Keratinocyte (primary cell): ENCODE results near the gene LPCAT4. TPM values are rescaled to one million over a fixed set of nuclear protein-coding genes. Genes with fewer than 3 reads are reported as not detected.

ENCODE experiments used
- DNase-seq: peaks from one replicate; pipeline ENCODE4 v3.0.0-alpha.2; 2011; ENCODE audit warnings: low read depth, missing footprints, low spot score
- FAIRE-seq: peaks from 2 replicates; lab custom pipeline; 2011; peaks lifted over from hg19 to GRCh38; lab: Jason Lieb, UNC
- H2AFZ ChIP-seq: 2 replicates; pipeline ENCODE4 v1.6.0; 2012; ENCODE audit warnings: low read length, control low read depth, inconsistent platforms; ENCODE audit not compliant: control insufficient read depth
- H3K27ac ChIP-seq: 2 replicates; pipeline ENCODE4 v1.5.1; 2011; ENCODE audit warnings: low read length; ENCODE audit not compliant: control insufficient read depth, insufficient read depth
- H3K27me3 ChIP-seq: 3 replicates; pipeline ENCODE4 v1.6.0; 2011; ENCODE audit warnings: low read length; ENCODE audit not compliant: control insufficient read depth, insufficient read depth; ENCODE audit errors: extremely low read depth
- H3K36me3 ChIP-seq, 2 experiments: 2 replicates in 1 of 2; 3 replicates in 1 of 2; pipeline ENCODE4 v1.5.1; 2011; ENCODE audit warnings: low read length in 2 of 2, mild to moderate bottlenecking in 1 of 2; ENCODE audit not compliant: control insufficient read depth in 2 of 2, insufficient read depth in 2 of 2; ENCODE audit errors: extremely low read depth in 1 of 2
- H3K4me1 ChIP-seq: 3 replicates; pipeline ENCODE4 v1.5.1; 2011; ENCODE audit warnings: low read length; ENCODE audit not compliant: control insufficient read depth, insufficient read depth; ENCODE audit errors: extremely low read depth
- H3K4me2 ChIP-seq: 3 replicates; pipeline ENCODE4 v1.6.0; 2011; ENCODE audit warnings: low read depth, low read length; ENCODE audit not compliant: control insufficient read depth, insufficient read depth; ENCODE audit errors: extremely low read depth
- H3K4me3 ChIP-seq, 3 experiments: fragments of 200-600 bp in 1 of 3; sonication (generic) in 1 of 3; 2 replicates in 2 of 3; 3 replicates in 1 of 3; pipeline ENCODE4 v1.5.1; 2011 to 2016; ENCODE audit warnings: low read length in 3 of 3, mild to moderate bottlenecking in 3 of 3, control low read depth in 2 of 3, inconsistent platforms in 1 of 3, low read depth in 1 of 3, mixed read lengths in 1 of 3, mixed run types in 1 of 3, moderate library complexity in 1 of 3; ENCODE audit not compliant: control insufficient read depth in 2 of 3, insufficient read depth in 2 of 3; ENCODE audit errors: extremely low read depth in 1 of 3
- H3K79me2 ChIP-seq: 2 replicates; pipeline ENCODE4 v1.6.0; 2012; ENCODE audit warnings: low read length; ENCODE audit not compliant: control insufficient read depth, insufficient read depth
- H3K9ac ChIP-seq: 3 replicates; pipeline ENCODE4 v1.6.0; 2011; ENCODE audit warnings: low read length; ENCODE audit not compliant: control insufficient read depth, insufficient read depth; ENCODE audit errors: extremely low read depth
- H3K9me1 ChIP-seq: 3 replicates; pipeline ENCODE4 v1.6.0; 2011; ENCODE audit warnings: low read length; ENCODE audit not compliant: control insufficient read depth, insufficient read depth; ENCODE audit errors: extremely low read depth
- H3K9me3 ChIP-seq: 2 replicates; pipeline ENCODE4 v1.5.1; 2012; ENCODE audit warnings: low read depth, low read length; ENCODE audit not compliant: control insufficient read depth
- H4K20me1 ChIP-seq: 3 replicates; pipeline ENCODE4 v1.6.0; 2011; ENCODE audit warnings: low read length; ENCODE audit not compliant: control insufficient read depth, insufficient read depth; ENCODE audit errors: extremely low read depth
- EZH2 ChIP-seq: IDR thresholded peaks from one replicate; pipeline ENCODE4 v1.6.1; 2012; ENCODE audit warnings: inconsistent platforms, mild to moderate bottlenecking, low read length, moderate library complexity
- dilution Hi-C: fragments of 300-500 bp; cut with MboI; formaldehyde crosslinking; loops from one replicate; pipeline ENCODE4 v1.7.0; 2020; ENCODE audit warnings: low sequenced_read_pairs; ENCODE audit not compliant: extremely low pct_ligation_motif_present
- polyA plus RNA-seq, 5 experiments: library from polyadenylated mRNA; depleted of rRNA in 3 of 5; stranded (reverse) in 3 of 5; stranded (forward) in 1 of 5; unstranded in 1 of 5; fragments of >200 nt; gene quantifications; 1 replicate in 1 of 5; 2 replicates in 3 of 5; 3 replicates in 1 of 5; pipeline versions ENCODE4 v1.2.1 to v1.2.3, GENCODE V29; 2011 to 2012; ENCODE audit warnings: missing spikeins in 2 of 5, low read depth in 1 of 5, low replicate concordance in 1 of 5
- TF ChIP-seq, protein P1 (sequence below), 3 experiments: IDR thresholded peaks in 1 of 3; conservative IDR thresholded peaks in 1 of 3; optimal IDR thresholded peaks in 1 of 3; 2 replicates in 2 of 3; 3 replicates in 1 of 3; pipeline versions ENCODE3 to v1.5.1; 2011; ENCODE audit warnings: low read length in 3 of 3, mild to moderate bottlenecking in 3 of 3, moderate library complexity in 2 of 3, control low read depth in 1 of 3, inconsistent platforms in 1 of 3; ENCODE audit not compliant: insufficient read depth in 2 of 3; ENCODE audit errors: extremely low read depth in 1 of 3

LPCAT4 gene
- polyA plus RNA-seq, 1 donor (not counting 4 experiments of a cell fraction or from before 2014, with no cell fraction given), result 43.3 TPM

DNA sequence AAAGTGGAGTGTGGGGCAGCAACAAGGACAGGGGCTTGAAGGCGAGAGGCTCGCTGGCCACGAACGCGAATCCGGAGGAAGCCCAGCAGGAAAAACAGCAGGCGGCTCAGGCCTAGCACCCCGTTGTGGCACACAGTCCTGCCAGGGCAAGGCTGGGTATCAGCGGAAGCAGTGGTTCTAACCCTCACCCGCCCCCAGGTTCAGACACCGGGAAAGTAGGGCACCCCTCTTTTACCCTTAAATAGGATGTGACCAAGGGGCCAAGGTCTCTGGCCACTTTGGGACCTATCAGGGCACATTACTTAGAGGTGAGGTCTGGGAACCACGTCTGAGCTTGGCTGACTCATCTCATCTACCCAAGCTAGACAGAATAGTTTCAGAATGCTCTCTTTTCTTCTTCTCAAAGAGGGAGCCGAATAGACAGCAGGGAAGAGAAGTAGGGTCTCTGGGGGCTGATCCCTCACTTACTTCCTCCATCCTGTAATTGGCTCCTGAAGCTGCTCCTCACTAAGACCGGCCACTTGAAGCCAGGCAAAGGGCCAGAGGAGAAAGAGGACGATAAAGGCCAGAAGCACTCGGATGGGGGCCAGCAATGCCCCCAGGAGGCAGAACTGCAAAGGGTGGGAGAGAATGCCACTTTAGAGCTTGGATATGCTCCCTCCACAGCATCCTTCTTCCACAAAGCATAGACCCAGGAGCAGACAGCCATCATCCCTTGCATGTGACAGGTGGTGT lies 1.7 kb downstream of the LPCAT4 start:
- Histone ChIP-seq H3K9me3 (no peaks in the 10 kb centered on the region), H2AFZ (no peak overlapping the region), H3K36me3 (peaks cover 12 to 38% of the 10 kb centered on the region in 2 experiments), H3K27ac (no peak overlapping the region), H3K79me2 (peaks cover 24% of the 10 kb centered on the region), H3K9ac (no peak overlapping the region), H4K20me1 (peaks cover 3% of the 10 kb centered on the region), H3K4me2 (peak overlapping the region; percentile 66), H3K9me1 (peaks cover 6% of the 10 kb centered on the region), H3K4me3 (peak overlapping the region in 2 of 3 experiments; percentile 80 to 90), H3K4me1 (peaks cover 24% of the 10 kb centered on the region), H3K27me3 (no peaks in the 10 kb centered on the region)
- TF ChIP-seq EZH2, result no peak
- TF ChIP-seq, protein P1, sequence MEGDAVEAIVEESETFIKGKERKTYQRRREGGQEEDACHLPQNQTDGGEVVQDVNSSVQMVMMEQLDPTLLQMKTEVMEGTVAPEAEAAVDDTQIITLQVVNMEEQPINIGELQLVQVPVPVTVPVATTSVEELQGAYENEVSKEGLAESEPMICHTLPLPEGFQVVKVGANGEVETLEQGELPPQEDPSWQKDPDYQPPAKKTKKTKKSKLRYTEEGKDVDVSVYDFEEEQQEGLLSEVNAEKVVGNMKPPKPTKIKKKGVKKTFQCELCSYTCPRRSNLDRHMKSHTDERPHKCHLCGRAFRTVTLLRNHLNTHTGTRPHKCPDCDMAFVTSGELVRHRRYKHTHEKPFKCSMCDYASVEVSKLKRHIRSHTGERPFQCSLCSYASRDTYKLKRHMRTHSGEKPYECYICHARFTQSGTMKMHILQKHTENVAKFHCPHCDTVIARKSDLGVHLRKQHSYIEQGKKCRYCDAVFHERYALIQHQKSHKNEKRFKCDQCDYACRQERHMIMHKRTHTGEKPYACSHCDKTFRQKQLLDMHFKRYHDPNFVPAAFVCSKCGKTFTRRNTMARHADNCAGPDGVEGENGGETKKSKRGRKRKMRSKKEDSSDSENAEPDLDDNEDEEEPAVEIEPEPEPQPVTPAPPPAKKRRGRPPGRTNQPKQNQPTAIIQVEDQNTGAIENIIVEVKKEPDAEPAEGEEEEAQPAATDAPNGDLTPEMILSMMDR (optimal IDR thresholded peaks at IDR 0.05 in 1 of 3, IDR thresholded peaks at IDR 0.05 in 1 of 3, conservative IDR thresholded peaks at IDR 0.05 in 1 of 3; ENCODE audit: extremely low read depth in 1 of 3, insufficient read depth in 2 of 3, low read length in 3 of 3), result no peak
- DNase-seq (no peak), FAIRE-seq (no peak)
- dilution Hi-C loops, result no loop called here

DNA sequence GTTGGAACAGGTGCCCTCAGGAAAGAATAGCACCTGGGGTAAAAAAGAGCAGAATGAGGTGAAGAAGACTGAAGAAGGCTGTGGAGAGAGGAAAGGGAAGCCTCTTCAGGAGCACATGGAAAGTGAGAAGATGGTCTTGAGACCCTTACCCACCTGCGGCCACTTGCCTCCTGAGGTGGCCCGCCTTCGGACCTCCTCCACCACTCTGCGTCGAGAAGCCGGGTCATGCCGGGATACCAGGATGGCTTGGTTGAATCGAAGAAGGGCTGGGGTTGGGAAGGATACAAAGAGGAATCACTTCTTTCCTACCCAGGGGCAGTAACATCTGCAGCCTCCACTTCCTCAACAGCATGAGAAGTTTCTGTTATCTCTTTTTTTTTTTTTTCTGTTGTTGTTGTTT lies 3.0 kb downstream of the LPCAT4 start:
- peaks cover 19 to 39% of the 10 kb centered on the region in 2 experiments for H3K36me3 ChIP-seq
- dilution Hi-C loops, result no loop called here
- H3K79me2 ChIP-seq, result peaks cover 24% of the 10 kb centered on the region
- peaks cover 3% of the 10 kb centered on the region for H4K20me1 ChIP-seq
- no peaks in the 10 kb centered on the region for H3K27me3 ChIP-seq
- no peak overlapping the region for H2AFZ ChIP-seq
- no peak overlapping the region for H3K4me3 ChIP-seq
- H3K4me1 ChIP-seq, result peaks cover 26% of the 10 kb centered on the region
- H3K4me2 ChIP-seq, result no peak overlapping the region
- no peak for TF ChIP-seq EZH2
- TF ChIP-seq, protein P1 (optimal IDR thresholded peaks at IDR 0.05 in 1 of 3, IDR thresholded peaks at IDR 0.05 in 1 of 3, conservative IDR thresholded peaks at IDR 0.05 in 1 of 3; ENCODE audit: extremely low read depth in 1 of 3, insufficient read depth in 2 of 3, low read length in 3 of 3), result no peak
- no peak overlapping the region for H3K9ac ChIP-seq
- H3K9me3 ChIP-seq, result no peaks in the 10 kb centered on the region
- no peak for FAIRE-seq
- H3K9me1 ChIP-seq, result peaks cover 6% of the 10 kb centered on the region
- H3K27ac ChIP-seq, result no peak overlapping the region
- no peak for DNase-seq
